ENCODE data around the gene APOE. TPM values are rescaled to one million over a fixed set of nuclear protein-coding genes. Genes with fewer than 3 reads are reported as not detected.

The APOE gene
- total RNA-seq, 5 donors from 2014 or later (not counting 1 experiment from before 2014, with no cell fraction given): 2.0 to 9.5 (median 6.8) TPM

DNA sequence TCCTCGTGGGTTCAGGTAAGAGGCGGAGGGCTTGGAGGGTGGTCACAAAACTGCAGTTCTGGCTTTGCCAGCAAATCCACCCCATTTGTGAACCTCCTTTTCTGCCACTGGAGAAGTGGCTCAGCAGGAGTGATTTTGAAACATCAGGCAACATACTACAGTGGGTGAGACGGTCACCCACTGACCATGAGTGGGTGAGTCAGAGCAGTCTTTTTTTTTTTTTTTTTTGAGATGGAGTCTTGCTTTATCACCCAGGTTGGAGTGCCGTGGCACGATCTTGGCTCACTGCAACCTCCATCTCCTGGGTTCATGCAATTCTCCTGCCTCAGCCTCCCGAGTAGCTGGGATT is 11.6 kb upstream of the APOE start:
- POLR2A ChIA-PET: no interaction called here
- CTCF ChIA-PET: no interaction called here
- peaks cover 0 to 51% of the 10 kb centered on the region in 2 donors for H3K36me3 ChIP-seq (ENCODE audit: control insufficient read depth in 2 of 2, extremely low read depth in 1 of 2, insufficient read depth in 1 of 2, low read length in 1 of 2)

DNA sequence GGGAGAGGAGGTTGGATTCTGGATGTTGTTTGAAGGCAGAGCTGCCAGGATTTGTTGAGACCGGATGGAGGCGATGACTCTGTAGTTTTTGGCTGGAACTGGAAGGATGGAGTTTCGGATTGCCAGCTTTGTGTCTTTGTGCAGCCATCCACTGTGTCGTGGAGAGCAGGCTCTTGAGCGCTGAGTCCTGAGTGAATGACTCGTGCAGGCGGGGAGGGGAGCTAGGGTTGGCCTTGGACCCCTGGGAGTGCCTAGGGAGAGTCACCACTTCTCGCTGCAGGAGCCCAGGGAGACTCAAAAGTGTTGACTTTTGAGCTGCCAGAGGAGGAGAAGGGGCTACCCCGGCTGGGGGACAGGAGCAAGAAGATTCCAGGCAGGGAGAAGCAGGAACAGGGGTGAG is 10.7 kb upstream of the APOE start:
- Mint-ChIP-seq H3K36me3 (peaks cover 38% of the 10 kb centered on the region), H3K27ac (no peak overlapping the region), H3K4me3 (no peak overlapping the region), H3K27me3 (no peaks in the 10 kb centered on the region), H3K4me1 (peaks cover 22 to 28% (median 23%) of the 10 kb centered on the region in 3 donors), H3K9me3 (no peaks in the 10 kb centered on the region)
- CTCF ChIA-PET: no interaction called here
- peaks cover 0 to 59% of the 10 kb centered on the region in 2 donors for H3K36me3 ChIP-seq (ENCODE audit: control insufficient read depth in 2 of 2, extremely low read depth in 1 of 2, insufficient read depth in 1 of 2, low read length in 1 of 2)
- ATAC-seq (replicated peaks in 1 of 4) (no peak), DNase-seq (no peak)
- 88% methylated on average over 7 of the region's 9 CpGs for WGBS (ENCODE audit: insufficient coverage)
- no peaks in the 10 kb centered on the region for H3K27me3 ChIP-seq (replicated peaks in 1 of 2; ENCODE audit: control insufficient read depth in 2 of 2, extremely low read depth in 1 of 2, insufficient read depth in 2 of 2, low read length in 1 of 2)
- H3K4me3 ChIP-seq (ENCODE audit: control insufficient read depth in 1 of 2, extremely low read depth in 1 of 2, low read length in 1 of 2): no peak overlapping the region
- POLR2A ChIA-PET: no interaction called here
- no peak overlapping the region for H3K27ac ChIP-seq (ENCODE audit: low read length)
- H3K4me1 ChIP-seq (ENCODE audit: control insufficient read depth in 1 of 2, extremely low read depth in 1 of 2, insufficient read depth in 2 of 2, low read length in 2 of 2): peaks cover 8 to 18% of the 10 kb centered on the region in 2 experiments
- H3K9me3 ChIP-seq: no peaks in the 10 kb centered on the region

More for the DNA sequence above, 11.6 kb upstream of the APOE start:
- Mint-ChIP-seq H3K27me3 (no peaks in the 10 kb centered on the region), H3K4me3 (no peak overlapping the region), H3K9me3 (no peaks in the 10 kb centered on the region), H3K4me1 (peaks cover 25 to 30% (median 25%) of the 10 kb centered on the region in 3 donors), H3K27ac (no peak overlapping the region), H3K36me3 (peaks cover 36% of the 10 kb centered on the region)
- Histone ChIP-seq H3K9me3 (no peaks in the 10 kb centered on the region), H3K4me3 (ENCODE audit: control insufficient read depth in 1 of 2, extremely low read depth in 1 of 2, low read length in 1 of 2) (no peak overlapping the region), H3K27me3 (replicated peaks in 1 of 2; ENCODE audit: control insufficient read depth in 2 of 2, extremely low read depth in 1 of 2, insufficient read depth in 2 of 2, low read length in 1 of 2) (no peaks in the 10 kb centered on the region), H3K27ac (ENCODE audit: low read length) (no peak overlapping the region), H3K4me1 (ENCODE audit: control insufficient read depth in 1 of 2, extremely low read depth in 1 of 2, insufficient read depth in 2 of 2, low read length in 2 of 2) (peaks cover 11 to 24% of the 10 kb centered on the region in 2 experiments)
- DNase-seq (no peak), ATAC-seq (replicated peaks in 1 of 4) (no peak)
- WGBS (ENCODE audit: insufficient coverage): no CpG with 5 or more reads among the region's 6 CpGs

DNA sequence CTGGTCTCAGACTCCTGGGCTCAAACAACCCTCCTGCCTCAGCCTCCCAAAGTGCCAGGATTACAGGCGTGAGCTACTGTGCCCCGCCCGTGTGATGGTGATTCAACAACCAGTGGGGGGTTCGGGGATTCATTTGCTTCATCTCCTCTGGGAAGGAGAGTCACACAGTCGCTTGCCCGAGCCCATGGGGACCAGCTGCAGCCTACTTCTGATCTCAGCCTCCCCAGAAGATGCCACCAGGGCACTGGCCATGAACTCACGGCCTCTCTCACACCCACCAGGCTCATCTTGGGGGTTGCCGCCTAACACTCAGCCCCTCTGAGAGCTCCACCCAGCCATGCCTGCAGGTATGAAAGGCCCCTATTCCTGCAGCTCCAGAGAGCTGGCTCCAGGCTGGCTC is 7.8 kb upstream of the APOE start:
- ATAC-seq (replicated peaks in 1 of 4) (no peak), DNase-seq (no peak)
- H3K4me1 ChIP-seq (ENCODE audit: control insufficient read depth in 1 of 2, extremely low read depth in 1 of 2, insufficient read depth in 2 of 2, low read length in 2 of 2): no peaks in the 10 kb centered on the region
- WGBS (ENCODE audit: insufficient coverage): 98% methylated on average over 5 of the region's 8 CpGs
- POLR2A ChIA-PET: interaction anchor here (0.7 to 1.0 kb wide), 2 partner anchors 57 to 185 kb away, joined by 4 to 5 read pairs; no protein-coding TSS in a partner anchor
- no peak overlapping the region for H3K27ac Mint-ChIP-seq
- H3K27me3 ChIP-seq (replicated peaks in 1 of 2; ENCODE audit: control insufficient read depth in 2 of 2, extremely low read depth in 1 of 2, insufficient read depth in 2 of 2, low read length in 1 of 2): no peaks in the 10 kb centered on the region
- H3K4me1 Mint-ChIP-seq: peaks cover 3 to 8% (median 4%) of the 10 kb centered on the region in 3 donors
- H3K4me3 ChIP-seq (ENCODE audit: control insufficient read depth in 1 of 2, extremely low read depth in 1 of 2, low read length in 1 of 2): no peak overlapping the region
- no peak overlapping the region for H3K4me3 Mint-ChIP-seq
- H3K36me3 Mint-ChIP-seq: peaks cover 39% of the 10 kb centered on the region
- CTCF ChIA-PET: no interaction called here
- no peaks in the 10 kb centered on the region for H3K9me3 Mint-ChIP-seq
- no peaks in the 10 kb centered on the region for H3K9me3 ChIP-seq
- H3K27ac ChIP-seq (ENCODE audit: low read length): no peak overlapping the region
- H3K27me3 Mint-ChIP-seq: no peaks in the 10 kb centered on the region
- peaks cover 11 to 73% of the 10 kb centered on the region in 2 donors for H3K36me3 ChIP-seq (ENCODE audit: control insufficient read depth in 2 of 2, extremely low read depth in 1 of 2, insufficient read depth in 1 of 2, low read length in 1 of 2)

DNA sequence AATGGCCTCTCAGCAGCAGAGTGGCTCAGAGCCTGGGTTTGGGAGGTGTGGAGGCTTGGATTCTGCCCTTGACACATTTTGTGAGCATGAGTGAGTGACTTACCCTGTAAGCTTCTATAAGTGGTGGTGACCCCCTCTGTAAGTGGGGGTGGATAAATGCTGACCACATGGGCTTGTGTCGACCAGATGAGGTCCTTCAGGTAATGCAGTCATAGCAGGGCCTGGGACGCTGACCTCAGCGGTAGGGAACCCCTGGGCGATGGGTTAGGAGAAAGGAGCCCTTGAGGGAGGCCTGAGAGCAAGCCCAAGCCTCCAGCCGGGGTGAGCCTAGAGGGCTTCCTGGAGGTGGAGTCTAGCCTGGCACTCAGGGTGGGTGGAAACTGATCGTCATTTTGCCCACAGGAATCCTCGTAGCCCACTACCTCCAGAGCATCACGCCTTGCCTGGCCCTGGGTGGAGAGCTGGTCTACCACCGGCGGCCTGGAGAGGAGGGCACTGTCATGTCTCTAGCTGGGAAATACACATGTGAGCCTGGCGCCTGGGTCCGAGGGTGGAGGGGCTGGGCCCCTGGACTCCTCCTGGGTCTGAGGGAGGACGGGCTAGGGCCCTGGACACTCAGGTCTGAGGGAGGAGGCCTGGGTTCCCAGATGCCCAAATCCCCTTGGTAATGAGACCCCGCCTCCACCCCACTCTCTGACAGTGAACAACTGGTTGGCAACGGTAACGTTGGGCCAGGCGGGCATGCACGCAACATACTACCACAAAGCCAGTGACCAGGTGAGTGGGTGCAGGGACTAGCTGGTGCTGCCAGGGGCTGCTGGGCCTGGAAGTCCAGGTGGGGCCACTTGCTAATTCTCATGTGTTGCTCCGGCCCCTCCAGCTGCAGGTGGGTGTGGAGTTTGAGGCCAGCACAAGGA is 5.0 kb upstream of the APOE start:
- H3K9me3 ChIP-seq: no peaks in the 10 kb centered on the region
- peaks cover 0 to 6% of the 10 kb centered on the region in 2 experiments for H3K4me1 ChIP-seq (ENCODE audit: control insufficient read depth in 1 of 2, extremely low read depth in 1 of 2, insufficient read depth in 2 of 2, low read length in 2 of 2)
- peaks cover 11 to 53% of the 10 kb centered on the region in 2 donors for H3K36me3 ChIP-seq (ENCODE audit: control insufficient read depth in 2 of 2, extremely low read depth in 1 of 2, insufficient read depth in 1 of 2, low read length in 1 of 2)
- Mint-ChIP-seq H3K27ac (no peak overlapping the region), H3K27me3 (peaks cover 0 to under 1% of the 10 kb centered on the region in 2 donors), H3K36me3 (peaks cover 26% of the 10 kb centered on the region), H3K4me3 (no peak overlapping the region), H3K4me1 (peaks cover 0 to 1% (median 0%) of the 10 kb centered on the region in 3 donors), H3K9me3 (no peaks in the 10 kb centered on the region)
- ChIA-PET CTCF (interaction anchor here in 1 of 2 donors (0.6 kb wide), 1 partner anchor 17 kb away, joined by 3 read pairs; no protein-coding TSS in a partner anchor), POLR2A (interaction anchor here in 1 of 2 donors (0.7 kb wide), 1 partner anchor 218 kb away, joined by 5 read pairs; no protein-coding TSS in a partner anchor)
- H3K27ac ChIP-seq (ENCODE audit: low read length): no peak overlapping the region
- WGBS (ENCODE audit: insufficient coverage): 92% methylated on average over 15 of the region's 19 CpGs
- peaks cover 0 to 18% of the 10 kb centered on the region in 2 experiments for H3K27me3 ChIP-seq (replicated peaks in 1 of 2; ENCODE audit: control insufficient read depth in 2 of 2, extremely low read depth in 1 of 2, insufficient read depth in 2 of 2, low read length in 1 of 2)
- no peak for DNase-seq
- H3K4me3 ChIP-seq (ENCODE audit: control insufficient read depth in 1 of 2, extremely low read depth in 1 of 2, low read length in 1 of 2): no peak overlapping the region
- no peak for ATAC-seq (replicated peaks in 1 of 4)

DNA sequence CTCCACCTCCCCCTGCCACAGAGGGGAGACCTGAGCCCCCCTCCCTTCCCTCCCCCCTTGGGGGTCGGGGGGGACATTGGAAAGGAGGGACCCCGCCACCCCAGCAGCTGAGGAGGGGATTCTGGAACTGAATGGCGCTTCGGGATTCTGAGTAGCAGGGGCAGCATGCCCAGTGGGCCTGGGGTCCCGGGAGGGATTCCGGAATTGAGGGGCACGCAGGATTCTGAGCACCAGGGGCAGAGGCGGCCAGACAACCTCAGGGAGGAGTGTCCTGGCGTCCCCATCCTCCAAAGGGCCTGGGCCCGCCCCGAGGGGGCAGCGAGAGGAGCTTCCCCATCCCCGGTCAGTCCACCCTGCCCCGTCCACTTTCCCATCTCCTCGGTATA is 2.4 kb upstream of the APOE start:
- no peak for DNase-seq
- no peak overlapping the region for H3K27ac Mint-ChIP-seq
- Histone ChIP-seq H3K27ac (ENCODE audit: low read length) (no peak overlapping the region), H3K9me3 (no peaks in the 10 kb centered on the region), H3K4me1 (ENCODE audit: control insufficient read depth in 1 of 2, extremely low read depth in 1 of 2, insufficient read depth in 2 of 2, low read length in 2 of 2) (peaks cover 0 to 17% of the 10 kb centered on the region in 2 experiments), H3K36me3 (ENCODE audit: control insufficient read depth in 2 of 2, extremely low read depth in 1 of 2, insufficient read depth in 1 of 2, low read length in 1 of 2) (peaks cover 11 to 29% of the 10 kb centered on the region in 2 donors), H3K27me3 (replicated peaks in 1 of 2; ENCODE audit: control insufficient read depth in 2 of 2, extremely low read depth in 1 of 2, insufficient read depth in 2 of 2, low read length in 1 of 2) (peaks cover 0 to 45% of the 10 kb centered on the region in 2 experiments), H3K4me3 (ENCODE audit: control insufficient read depth in 1 of 2, extremely low read depth in 1 of 2, low read length in 1 of 2) (no peak overlapping the region)
- ChIA-PET CTCF (interaction anchor here in 1 of 2 donors (0.6 kb wide), 1 partner anchor 793 kb away, joined by 4 read pairs; no protein-coding TSS in a partner anchor), POLR2A (no interaction called here)
- H3K27me3 Mint-ChIP-seq: peaks cover 19 to 20% of the 10 kb centered on the region in 2 donors
- 100% methylated on average over 2 of the region's 15 CpGs for WGBS (ENCODE audit: insufficient coverage)
- H3K36me3 Mint-ChIP-seq: peaks cover 11% of the 10 kb centered on the region
- no peaks in the 10 kb centered on the region for H3K9me3 Mint-ChIP-seq
- peaks cover 8 to 12% (median 8%) of the 10 kb centered on the region in 3 donors for H3K4me1 Mint-ChIP-seq
- no peak overlapping the region for H3K4me3 Mint-ChIP-seq
- peak in 1 of 4 experiments; percentile 7 for ATAC-seq (replicated peaks in 1 of 4)

DNA sequence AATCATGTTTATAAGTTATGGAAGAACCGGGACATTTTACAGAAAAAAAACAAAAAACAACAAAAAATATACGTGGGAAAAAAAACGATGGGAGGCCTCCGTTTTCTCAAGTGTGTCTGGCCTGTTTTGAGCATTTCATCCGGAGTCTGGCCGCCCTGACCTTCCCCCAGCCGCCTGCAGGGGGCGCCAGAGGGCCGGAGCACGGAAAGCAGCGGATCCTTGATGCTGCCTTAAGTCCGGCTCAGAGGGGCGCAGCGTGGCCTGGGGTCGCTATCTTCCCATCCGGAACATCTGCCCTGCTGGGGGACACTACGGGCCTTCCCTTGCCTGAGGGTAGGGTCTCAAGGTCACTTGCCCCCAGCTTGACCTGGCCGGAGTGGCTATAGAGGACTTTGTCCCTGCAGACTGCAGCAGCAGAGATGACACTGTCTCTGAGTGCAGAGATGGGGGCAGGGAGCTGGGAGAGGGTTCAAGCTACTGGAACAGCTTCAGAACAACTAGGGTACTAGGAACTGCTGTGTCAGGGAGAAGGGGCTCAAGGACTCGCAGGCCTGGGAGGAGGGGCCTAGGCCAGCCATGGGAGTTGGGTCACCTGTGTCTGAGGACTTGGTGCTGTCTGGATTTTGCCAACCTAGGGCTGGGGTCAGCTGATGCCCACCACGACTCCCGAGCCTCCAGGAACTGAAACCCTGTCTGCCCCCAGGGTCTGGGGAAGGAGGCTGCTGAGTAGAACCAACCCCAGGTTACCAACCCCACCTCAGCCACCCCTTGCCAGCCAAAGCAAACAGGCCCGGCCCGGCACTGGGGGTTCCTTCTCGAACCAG is 1.8 kb upstream of the APOE start:
- ATAC-seq (replicated peaks in 1 of 4) (peak; percentile 57 to 74 (median 63)), DNase-seq (peak; percentile 19 to 80 (median 63))
- no peaks in the 10 kb centered on the region for H3K9me3 ChIP-seq
- ChIA-PET POLR2A (no interaction called here), CTCF (no interaction called here)
- 36% methylated on average over 21 of the region's 24 CpGs for WGBS (ENCODE audit: insufficient coverage)
- H3K27ac ChIP-seq (ENCODE audit: low read length): no peak overlapping the region
- H3K36me3 ChIP-seq (ENCODE audit: control insufficient read depth in 2 of 2, extremely low read depth in 1 of 2, insufficient read depth in 1 of 2, low read length in 1 of 2): peaks cover 11 to 28% of the 10 kb centered on the region in 2 donors
- Mint-ChIP-seq H3K27ac (no peak overlapping the region), H3K27me3 (peaks cover 19 to 20% of the 10 kb centered on the region in 2 donors), H3K4me1 (peaks cover 8 to 12% (median 8%) of the 10 kb centered on the region in 3 donors), H3K9me3 (no peaks in the 10 kb centered on the region), H3K4me3 (no peak overlapping the region), H3K36me3 (peaks cover 10% of the 10 kb centered on the region)
- H3K4me1 ChIP-seq (ENCODE audit: control insufficient read depth in 1 of 2, extremely low read depth in 1 of 2, insufficient read depth in 2 of 2, low read length in 2 of 2): peaks cover 0 to 17% of the 10 kb centered on the region in 2 experiments
- no peak overlapping the region for H3K4me3 ChIP-seq (ENCODE audit: control insufficient read depth in 1 of 2, extremely low read depth in 1 of 2, low read length in 1 of 2)
- peaks cover 0 to 47% of the 10 kb centered on the region in 2 experiments for H3K27me3 ChIP-seq (replicated peaks in 1 of 2; ENCODE audit: control insufficient read depth in 2 of 2, extremely low read depth in 1 of 2, insufficient read depth in 2 of 2, low read length in 1 of 2)

All from T-cell (primary cell).